Amniotic epithelial cell (primary cell): ENCODE measurements around the gene PLEKHG3.

Experiments
- DNase-seq: peaks from one replicate; pipeline ENCODE4 v3.0.0-alpha.2; 2010; ENCODE audit warnings: low read depth

Gene PLEKHG3

GRCh38 chr14:64747327-64747726 is 43.1 kb downstream of the PLEKHG3 start:
- no peak for DNase-seq

- no peak for DNase-seq
These were observed 44.3 kb downstream of the PLEKHG3 start for GRCh38 chr14:64748521-64748920.

- DNase-seq = no peak
These were observed 44.9 kb downstream of the PLEKHG3 start for GRCh38 chr14:64748995-64749714.

- DNase-seq = no peak
These were observed 48.7 kb downstream of the PLEKHG3 start for GRCh38 chr14:64752909-64753308.

- no peak for DNase-seq
These were observed 49.1 kb downstream of the PLEKHG3 start for GRCh38 chr14:64753374-64753773.

GRCh38 chr14:64753999-64754398 is 49.8 kb downstream of the PLEKHG3 start:
- DNase-seq = no peak

- no peak for DNase-seq
These were observed 50.5 kb downstream of the PLEKHG3 start for GRCh38 chr14:64754685-64755084.

GRCh38 chr14:64755781-64756221 is 51.6 kb downstream of the PLEKHG3 start:
- peak; percentile 58 for DNase-seq

DNA sequence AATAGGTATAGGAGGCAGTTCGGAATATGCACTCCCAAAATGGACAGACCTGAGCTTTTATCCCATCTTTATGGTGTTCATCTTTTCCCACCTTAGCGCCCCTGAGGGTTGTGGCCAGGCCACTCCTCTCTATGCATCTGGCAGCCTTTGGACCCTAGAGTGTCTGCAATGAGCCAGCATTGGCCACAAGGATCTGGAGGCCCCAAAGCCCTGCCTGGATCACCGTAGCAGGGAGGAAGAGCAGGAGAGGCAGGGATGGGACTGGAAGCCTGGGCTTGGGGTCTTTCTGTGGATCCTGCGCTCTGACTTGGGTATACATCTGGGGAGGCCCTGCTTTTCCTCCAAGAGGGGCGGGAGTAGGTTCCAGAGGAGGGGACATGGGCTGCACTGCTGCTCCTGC is 52.5 kb downstream of the PLEKHG3 start:
- DNase-seq = no peak

DNA sequence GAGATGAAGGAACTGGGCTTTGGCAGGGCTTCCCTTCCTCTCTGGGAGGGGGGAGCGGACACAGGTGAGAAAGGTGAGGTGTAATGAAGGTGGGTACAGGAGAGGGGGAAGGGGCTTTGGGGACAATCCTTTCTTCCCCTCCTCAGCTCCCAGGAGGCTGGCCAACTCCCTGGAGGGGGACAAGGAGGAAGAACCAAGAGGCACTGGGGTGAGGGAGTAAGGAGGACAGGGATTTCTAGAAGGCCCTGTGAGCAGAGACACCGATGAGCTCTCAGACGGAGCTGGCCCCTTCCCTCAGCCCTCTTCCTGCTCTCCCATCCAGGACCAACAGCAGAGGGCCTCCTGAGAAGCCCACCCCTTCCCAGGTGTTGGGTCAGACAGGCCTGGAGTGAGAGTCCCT is 53.4 kb downstream of the PLEKHG3 start:
- DNase-seq = no peak

GRCh38 chr14:64758025-64758521 is 53.8 kb downstream of the PLEKHG3 start:
- DNase-seq = peak; percentile 86

DNA sequence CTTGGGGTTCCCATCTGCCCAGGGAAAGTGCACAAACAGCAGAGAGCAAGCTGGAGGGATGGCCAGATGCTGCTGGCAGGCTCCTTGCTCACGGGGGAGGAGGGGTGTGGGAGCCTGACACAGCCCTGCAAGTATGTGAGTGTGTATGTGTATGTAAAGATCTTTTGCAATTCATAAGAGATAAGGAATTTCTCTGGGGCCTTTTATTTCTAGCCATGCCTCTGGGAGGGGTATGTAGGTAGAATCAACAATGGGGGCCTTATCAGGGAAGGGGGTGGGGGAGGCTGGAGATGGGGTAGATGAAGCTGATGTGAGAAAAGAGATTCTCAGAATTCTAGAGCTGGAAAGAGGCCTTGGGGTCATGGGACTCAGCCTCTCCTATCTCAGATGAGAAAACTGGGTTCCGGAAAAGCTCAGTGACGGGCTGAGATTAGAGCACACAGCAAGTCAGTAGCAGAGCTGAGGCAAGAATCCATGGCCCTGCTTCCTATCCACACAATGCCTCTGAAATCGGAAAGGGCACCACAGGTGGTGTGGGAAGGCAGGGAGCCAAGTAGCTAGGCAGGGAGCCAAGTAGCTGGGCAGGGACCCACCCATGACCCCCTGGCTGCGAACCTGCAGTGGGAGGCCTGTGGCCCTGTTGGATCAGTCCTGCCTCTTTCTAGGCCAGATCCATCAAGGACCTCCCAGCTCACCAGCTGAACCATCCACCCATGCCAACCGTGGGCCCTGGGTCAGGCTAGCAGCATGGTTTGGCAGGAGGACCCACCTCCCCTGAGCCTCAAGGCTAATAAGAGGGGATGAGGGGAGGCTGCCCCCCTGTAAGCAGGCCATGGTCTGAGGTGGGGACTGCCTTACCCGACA is 54.7 kb downstream of the PLEKHG3 start:
- peak; percentile 98 for DNase-seq

GRCh38 chr14:64759555-64759938 is 55.3 kb downstream of the PLEKHG3 start:
- no peak for DNase-seq

DNA sequence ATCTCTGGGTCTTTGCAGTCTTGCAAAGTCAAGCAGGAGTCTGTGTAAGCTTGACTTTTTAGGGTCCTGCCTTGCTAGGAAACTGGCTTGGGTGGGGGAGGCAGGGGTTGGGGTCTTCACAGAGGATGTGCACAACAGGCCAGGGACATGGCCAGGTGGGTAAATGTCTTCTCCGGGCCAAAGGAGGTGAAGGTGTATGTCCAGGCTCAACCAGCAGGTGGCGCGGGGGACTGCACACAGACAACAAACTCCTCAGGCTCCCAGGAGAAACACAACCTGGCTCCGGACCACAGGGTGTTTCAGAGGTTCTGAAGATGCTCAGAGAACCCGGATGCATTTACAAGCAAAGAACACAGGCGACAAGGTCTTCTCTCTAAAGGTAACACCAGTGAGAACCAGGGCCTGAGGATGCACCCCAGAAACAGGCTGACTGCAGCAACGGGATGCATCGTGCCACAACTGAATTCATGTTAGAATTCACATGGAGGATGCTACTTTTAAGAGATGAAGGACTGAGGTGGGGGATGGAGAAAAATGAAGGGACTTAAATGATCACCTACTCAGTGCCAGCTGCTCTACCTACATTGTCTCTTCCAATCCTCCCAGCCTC is 56.0 kb downstream of the PLEKHG3 start:
- peak; percentile 50 for DNase-seq

GRCh38 chr14:64760916-64761315 is 56.7 kb downstream of the PLEKHG3 start:
- no peak for DNase-seq

DNA sequence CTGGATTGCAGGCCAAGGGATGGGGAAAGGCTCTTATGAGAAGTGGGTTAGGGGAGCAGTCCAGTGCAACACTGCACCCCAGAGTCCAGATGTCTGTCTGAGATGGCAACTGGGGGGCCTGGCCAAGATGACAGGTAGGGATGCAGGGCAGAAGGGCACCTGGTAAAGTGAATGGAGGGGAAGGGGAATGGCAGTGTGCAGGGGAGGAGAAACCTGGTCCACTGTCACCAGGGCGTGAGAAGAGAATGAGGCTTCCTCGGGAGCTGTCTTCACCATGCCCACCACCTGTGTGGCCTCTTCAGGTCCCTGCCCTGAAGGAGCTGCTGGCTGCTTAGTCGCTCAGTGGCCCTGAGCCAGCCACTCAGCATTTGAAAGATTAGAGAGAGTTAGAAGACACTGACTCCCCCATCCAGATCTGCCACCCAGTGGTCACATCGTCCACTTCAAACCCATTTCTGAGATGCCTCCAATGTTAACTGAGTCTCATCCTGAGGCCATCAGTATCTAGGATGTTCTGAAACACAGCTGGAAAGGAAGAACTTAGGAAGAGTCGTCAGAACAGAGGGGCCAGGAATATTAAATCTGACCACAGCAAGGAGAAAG is 57.3 kb downstream of the PLEKHG3 start:
- no peak for DNase-seq

DNA sequence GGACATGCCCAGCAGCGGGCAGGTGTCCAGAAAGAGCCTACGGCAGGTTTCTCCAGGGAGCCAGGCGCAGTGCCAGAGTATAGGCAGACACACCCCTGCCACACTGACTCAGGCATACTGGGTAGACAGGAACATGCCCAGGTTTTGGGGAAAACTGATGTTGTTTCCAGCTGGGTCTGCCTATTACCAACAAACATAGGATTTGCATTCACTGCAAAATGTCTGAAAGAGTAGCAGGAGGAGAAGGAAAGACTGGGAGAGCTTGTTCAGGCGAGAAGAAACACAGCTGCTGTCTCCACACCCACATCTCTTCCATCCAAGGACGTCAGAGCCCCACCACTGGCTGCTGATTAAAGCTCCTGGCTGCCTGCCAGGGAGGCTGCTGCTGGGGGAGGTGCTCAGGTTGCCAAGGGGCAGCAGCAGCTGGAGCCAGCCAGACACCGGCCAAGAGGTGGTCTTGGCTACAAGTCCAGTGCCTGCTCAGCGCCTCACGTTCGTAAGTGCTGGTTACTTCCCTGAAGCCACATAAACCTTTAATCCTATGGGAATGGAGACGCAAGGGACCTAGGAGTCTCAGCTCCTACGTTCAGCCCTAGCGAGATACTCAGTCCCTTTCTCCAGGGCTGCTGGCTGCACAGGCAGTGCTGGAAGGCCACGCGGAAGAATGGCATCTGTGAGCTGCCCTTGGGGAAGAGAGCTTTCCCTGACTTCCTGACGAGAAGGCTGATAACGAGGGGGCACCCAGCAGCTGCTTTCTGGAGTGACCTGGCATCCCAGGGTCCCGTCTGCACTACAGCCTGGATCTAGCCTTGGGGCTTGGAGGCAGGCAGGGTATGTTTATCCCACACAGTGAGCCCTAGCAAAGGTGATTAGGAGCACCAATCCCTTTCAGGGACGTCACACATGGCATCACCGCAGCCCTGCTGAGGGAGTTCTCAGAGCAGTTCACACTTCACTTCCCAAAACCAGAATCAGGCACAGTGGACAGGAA is 58.1 kb downstream of the PLEKHG3 start:
- DNase-seq = peak; percentile 91

DNA sequence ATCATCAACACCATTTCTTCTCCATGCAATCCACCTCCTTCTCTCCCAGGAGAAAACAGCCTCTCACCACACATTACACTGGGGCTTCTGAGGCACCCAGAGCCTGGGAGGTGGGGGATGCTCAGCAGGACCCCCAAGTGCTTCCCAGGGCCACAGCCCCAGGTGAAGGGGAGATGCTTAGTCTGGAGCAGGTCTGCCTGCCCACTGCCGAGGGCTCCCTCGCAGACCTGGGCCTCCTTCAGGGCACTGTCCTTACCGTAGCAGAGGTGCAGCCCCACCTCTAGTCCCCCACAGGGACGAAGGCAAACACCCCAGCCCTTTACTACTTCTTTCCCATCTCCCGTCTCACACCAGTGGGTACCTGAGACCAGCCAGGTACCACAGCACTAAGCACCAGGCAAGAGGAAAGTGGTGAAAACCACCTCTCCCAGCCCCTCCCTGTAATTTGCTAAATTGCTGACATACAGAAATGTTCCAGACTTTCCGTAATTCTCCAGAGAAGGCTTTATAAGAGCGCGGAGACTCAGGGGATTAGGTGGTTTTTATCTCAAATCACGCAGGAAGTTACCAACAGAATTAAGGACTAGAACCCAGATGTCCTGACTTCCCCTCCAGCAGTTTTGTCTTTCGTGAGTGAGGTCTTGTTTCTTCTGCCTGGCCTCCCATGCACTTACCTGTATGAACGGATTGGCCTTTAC is 59.0 kb downstream of the PLEKHG3 start:
- no peak for DNase-seq

- peak; percentile 62 for DNase-seq
These were observed 59.8 kb downstream of the PLEKHG3 start for GRCh38 chr14:64763801-64764621.
